Ishikawa (cell line): ENCODE results near the gene CDS2.

Experiments
- CEBPB ChIP-seq: IDR thresholded peaks from 2 replicates; pipeline ENCODE4 v1.6.1; 2012
- EP300 ChIP-seq: IDR thresholded peaks from 2 replicates; pipeline ENCODE4 v1.6.1; 2012; ENCODE audit warnings: borderline replicate concordance
- MAX ChIP-seq: IDR thresholded peaks from 2 replicates; pipeline ENCODE4 v1.6.1; 2012
- REST ChIP-seq: IDR thresholded peaks from 2 replicates; pipeline ENCODE4 v1.6.1; 2012; ENCODE audit warnings: low read depth, mild to moderate bottlenecking

- TF ChIP-seq REST (no peak), MAX (no peak), EP300 (no peak), CEBPB (no peak)
Observed at GRCh38 chr20:5085380-5085779, 41.4 kb upstream of the CDS2 start.
